GM23338 (cell line): ENCODE results near the gene TGIF2. TPM values are rescaled to one million over a fixed set of nuclear protein-coding genes. Genes with fewer than 3 reads are reported as not detected.

Experiments used
- ATAC-seq: fragments of 200-7000 bp; cut with Tn5 transposase; 3 replicates; pipeline ENCODE4 v1.9.1; 2020
- DNase-seq: peaks from one replicate; pipeline ENCODE4 v3.0.0-alpha.2; 2015; ENCODE audit warnings: low spot score
- H2AFZ ChIP-seq: fragments of 200-600 bp; sonication (generic); 2 replicates; pipeline ENCODE4 v1.8.0; 2016; ENCODE audit warnings: antibody characterized with exemption, mild to moderate bottlenecking, moderate library complexity
- H3F3A ChIP-seq: fragments of 200-600 bp; sonication (generic); replicated peaks from 2 replicates; pipeline ENCODE4 v1.8.0; 2017; ENCODE audit warnings: antibody characterized with exemption, mixed run types, low read depth
- H3K27ac ChIP-seq: fragments of 200-600 bp; sonication (generic); 2 replicates; pipeline ENCODE4 v1.6.1; 2016; ENCODE audit warnings: low read depth
- H3K27me3 ChIP-seq: fragments of 200-600 bp; sonication (generic); 2 replicates; pipeline ENCODE4 v1.8.0; 2016; ENCODE audit warnings: mild to moderate bottlenecking, mixed run types, moderate library complexity; ENCODE audit not compliant: insufficient read depth
- H3K36me3 ChIP-seq: fragments of 200-600 bp; sonication (generic); 2 replicates; pipeline ENCODE4 v1.8.0; 2016; ENCODE audit warnings: mild to moderate bottlenecking; ENCODE audit not compliant: insufficient read depth
- H3K4me1 ChIP-seq: fragments of 200-600 bp; sonication (generic); 2 replicates; pipeline ENCODE4 v1.8.0; 2016; ENCODE audit warnings: mild to moderate bottlenecking, moderate library complexity; ENCODE audit not compliant: insufficient read depth
- H3K4me2 ChIP-seq: fragments of 200-600 bp; sonication (generic); 2 replicates; pipeline ENCODE4 v1.7.1; 2017; ENCODE audit warnings: mixed run types
- H3K4me3 ChIP-seq: fragments of 200-600 bp; sonication (generic); 2 replicates; pipeline ENCODE4 v1.6.1; 2016; ENCODE audit warnings: mixed run types
- H3K79me2 ChIP-seq: fragments of 200-600 bp; sonication (generic); replicated peaks from 2 replicates; pipeline ENCODE4 v1.8.0; 2017; ENCODE audit warnings: mild to moderate bottlenecking; ENCODE audit not compliant: insufficient read depth
- H3K9me2 ChIP-seq: fragments of 200-600 bp; sonication (generic); 2 replicates; pipeline ENCODE4 v1.8.0; 2017; ENCODE audit not compliant: insufficient read depth
- H4K20me1 ChIP-seq: fragments of 200-600 bp; sonication (generic); replicated peaks from 2 replicates; pipeline ENCODE4 v1.8.0; 2017; ENCODE audit warnings: mild to moderate bottlenecking; ENCODE audit not compliant: insufficient read depth
- H3K27ac Mint-ChIP-seq: 2 replicates; pipeline ENCODE4 v1.8.0; 2020; ENCODE audit warnings: inconsistent platforms, mild to moderate bottlenecking, moderate library complexity, mixed read lengths
- H3K27me3 Mint-ChIP-seq: 3 replicates; pipeline ENCODE4 v1.8.0; 2022; ENCODE audit warnings: low read depth, mild to moderate bottlenecking, moderate library complexity, mixed read lengths, inconsistent platforms; ENCODE audit not compliant: insufficient read depth, poor library complexity
- H3K36me3 Mint-ChIP-seq: 3 replicates; pipeline ENCODE4 v1.8.0; 2021; ENCODE audit warnings: low read depth, mild to moderate bottlenecking, inconsistent platforms, moderate library complexity, mixed read lengths
- H3K4me1 Mint-ChIP-seq: 3 replicates; pipeline ENCODE4 v1.8.0; 2020; ENCODE audit warnings: mild to moderate bottlenecking, inconsistent platforms, mixed read lengths
- H3K4me3 Mint-ChIP-seq: 3 replicates; pipeline ENCODE4 v1.8.0; 2021; ENCODE audit warnings: moderate library complexity, mild to moderate bottlenecking, inconsistent platforms, mixed read lengths
- H3K9me3 Mint-ChIP-seq: 3 replicates; pipeline ENCODE4 v1.8.0; 2020; ENCODE audit warnings: moderate library complexity, mild to moderate bottlenecking, inconsistent platforms, mixed read lengths
- JUNB ChIP-seq: IDR thresholded peaks from one replicate; pipeline ENCODE4 v1.6.1; 2016; ENCODE audit warnings: antibody characterized with exemption; ENCODE audit not compliant: unreplicated experiment
- NANOG ChIP-seq: IDR thresholded peaks from 2 replicates; pipeline ENCODE4 v1.6.1; 2016; ENCODE audit warnings: antibody characterized with exemption, borderline replicate concordance
- ZNF114 ChIP-seq: fragments of 250-450 bp; sonication (Bioruptor Pico); IDR thresholded peaks from 2 replicates; pipeline ENCODE4 v1.5.0; 2020; ENCODE audit warnings: mild to moderate bottlenecking, moderate library complexity
- polyA plus RNA-seq: library from polyadenylated mRNA; unstranded; fragments of >200 nt; fragmentation: Nextera tagmentation; extraction: Ambion mirVana; gene quantifications from 2 replicates; pipeline ENCODE4 v1.2.1, GENCODE V29; 2016
- total RNA-seq: library from RNA; depleted of rRNA; stranded (reverse); fragments of >200 nt; shearing (Covaris generic); gene quantifications from 2 replicates; pipeline ENCODE4 v1.2.3, GENCODE V29; 2014
- TF ChIP-seq, protein P1 (sequence below): fragments of 250-450 bp; sonication (Bioruptor Pico); IDR thresholded peaks from 2 replicates; pipeline ENCODE4 v1.5.0; 2020; ENCODE audit warnings: mild to moderate bottlenecking, moderate library complexity
- TF ChIP-seq, protein P2 (sequence below), 2 experiments: fragments of 200-600 bp in 1 of 2; sonication (generic) in 1 of 2; conservative IDR thresholded peaks; 2 replicates each; pipeline versions ENCODE4 v1.5.1 to v1.6.1; 2016 to 2017; ENCODE audit warnings: antibody characterized with exemption in 2 of 2, low read depth in 2 of 2, mild to moderate bottlenecking in 2 of 2, moderate library complexity in 1 of 2
- TF ChIP-seq, protein P3 (sequence below): IDR thresholded peaks from one replicate; pipeline ENCODE4 v1.6.1; 2018; ENCODE audit warnings: antibody characterized with exemption; ENCODE audit not compliant: unreplicated experiment
- TF ChIP-seq, protein P4 (sequence below): IDR thresholded peaks from 2 replicates; pipeline ENCODE4 v1.6.1; 2016; ENCODE audit warnings: antibody characterized with exemption

Gene TGIF2
- total and polyA plus RNA-seq, 2 experiments from 2014 or later, result 47.6 to 63.2 TPM

DNA sequence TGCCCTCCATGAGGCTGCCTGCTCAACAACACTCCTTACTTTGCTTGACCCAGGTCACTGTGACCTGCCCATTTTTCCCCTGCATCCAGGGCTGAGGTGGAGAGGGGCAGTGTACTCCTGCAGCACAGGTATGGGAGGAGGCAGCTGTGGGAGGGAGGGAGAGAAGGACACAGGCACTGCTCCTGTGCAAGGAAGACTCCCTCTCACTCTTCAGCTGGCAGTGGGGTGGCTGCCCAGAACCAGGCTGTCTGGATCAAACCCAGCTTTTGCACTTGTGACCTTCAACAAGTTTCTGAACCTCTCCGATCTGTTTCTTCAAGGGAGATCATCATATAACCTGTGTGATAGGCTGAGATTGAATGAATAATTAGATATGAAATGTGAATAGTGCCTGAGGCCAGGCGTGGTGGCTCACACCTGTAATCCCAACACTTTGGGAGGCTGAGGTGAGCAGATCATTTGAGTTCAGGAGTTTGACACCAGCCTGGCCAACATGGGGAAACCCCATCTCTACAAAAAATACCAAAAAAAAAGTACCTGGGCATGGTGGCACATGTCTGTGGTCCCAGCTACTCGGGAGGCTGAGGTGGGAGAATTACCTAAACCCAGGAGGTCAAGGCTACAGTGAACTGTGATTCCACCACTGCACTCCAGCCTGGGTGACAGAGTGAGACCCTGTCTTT is 14.1 kb downstream of the TGIF2 start (continued):
- TF ChIP-seq, protein P1, sequence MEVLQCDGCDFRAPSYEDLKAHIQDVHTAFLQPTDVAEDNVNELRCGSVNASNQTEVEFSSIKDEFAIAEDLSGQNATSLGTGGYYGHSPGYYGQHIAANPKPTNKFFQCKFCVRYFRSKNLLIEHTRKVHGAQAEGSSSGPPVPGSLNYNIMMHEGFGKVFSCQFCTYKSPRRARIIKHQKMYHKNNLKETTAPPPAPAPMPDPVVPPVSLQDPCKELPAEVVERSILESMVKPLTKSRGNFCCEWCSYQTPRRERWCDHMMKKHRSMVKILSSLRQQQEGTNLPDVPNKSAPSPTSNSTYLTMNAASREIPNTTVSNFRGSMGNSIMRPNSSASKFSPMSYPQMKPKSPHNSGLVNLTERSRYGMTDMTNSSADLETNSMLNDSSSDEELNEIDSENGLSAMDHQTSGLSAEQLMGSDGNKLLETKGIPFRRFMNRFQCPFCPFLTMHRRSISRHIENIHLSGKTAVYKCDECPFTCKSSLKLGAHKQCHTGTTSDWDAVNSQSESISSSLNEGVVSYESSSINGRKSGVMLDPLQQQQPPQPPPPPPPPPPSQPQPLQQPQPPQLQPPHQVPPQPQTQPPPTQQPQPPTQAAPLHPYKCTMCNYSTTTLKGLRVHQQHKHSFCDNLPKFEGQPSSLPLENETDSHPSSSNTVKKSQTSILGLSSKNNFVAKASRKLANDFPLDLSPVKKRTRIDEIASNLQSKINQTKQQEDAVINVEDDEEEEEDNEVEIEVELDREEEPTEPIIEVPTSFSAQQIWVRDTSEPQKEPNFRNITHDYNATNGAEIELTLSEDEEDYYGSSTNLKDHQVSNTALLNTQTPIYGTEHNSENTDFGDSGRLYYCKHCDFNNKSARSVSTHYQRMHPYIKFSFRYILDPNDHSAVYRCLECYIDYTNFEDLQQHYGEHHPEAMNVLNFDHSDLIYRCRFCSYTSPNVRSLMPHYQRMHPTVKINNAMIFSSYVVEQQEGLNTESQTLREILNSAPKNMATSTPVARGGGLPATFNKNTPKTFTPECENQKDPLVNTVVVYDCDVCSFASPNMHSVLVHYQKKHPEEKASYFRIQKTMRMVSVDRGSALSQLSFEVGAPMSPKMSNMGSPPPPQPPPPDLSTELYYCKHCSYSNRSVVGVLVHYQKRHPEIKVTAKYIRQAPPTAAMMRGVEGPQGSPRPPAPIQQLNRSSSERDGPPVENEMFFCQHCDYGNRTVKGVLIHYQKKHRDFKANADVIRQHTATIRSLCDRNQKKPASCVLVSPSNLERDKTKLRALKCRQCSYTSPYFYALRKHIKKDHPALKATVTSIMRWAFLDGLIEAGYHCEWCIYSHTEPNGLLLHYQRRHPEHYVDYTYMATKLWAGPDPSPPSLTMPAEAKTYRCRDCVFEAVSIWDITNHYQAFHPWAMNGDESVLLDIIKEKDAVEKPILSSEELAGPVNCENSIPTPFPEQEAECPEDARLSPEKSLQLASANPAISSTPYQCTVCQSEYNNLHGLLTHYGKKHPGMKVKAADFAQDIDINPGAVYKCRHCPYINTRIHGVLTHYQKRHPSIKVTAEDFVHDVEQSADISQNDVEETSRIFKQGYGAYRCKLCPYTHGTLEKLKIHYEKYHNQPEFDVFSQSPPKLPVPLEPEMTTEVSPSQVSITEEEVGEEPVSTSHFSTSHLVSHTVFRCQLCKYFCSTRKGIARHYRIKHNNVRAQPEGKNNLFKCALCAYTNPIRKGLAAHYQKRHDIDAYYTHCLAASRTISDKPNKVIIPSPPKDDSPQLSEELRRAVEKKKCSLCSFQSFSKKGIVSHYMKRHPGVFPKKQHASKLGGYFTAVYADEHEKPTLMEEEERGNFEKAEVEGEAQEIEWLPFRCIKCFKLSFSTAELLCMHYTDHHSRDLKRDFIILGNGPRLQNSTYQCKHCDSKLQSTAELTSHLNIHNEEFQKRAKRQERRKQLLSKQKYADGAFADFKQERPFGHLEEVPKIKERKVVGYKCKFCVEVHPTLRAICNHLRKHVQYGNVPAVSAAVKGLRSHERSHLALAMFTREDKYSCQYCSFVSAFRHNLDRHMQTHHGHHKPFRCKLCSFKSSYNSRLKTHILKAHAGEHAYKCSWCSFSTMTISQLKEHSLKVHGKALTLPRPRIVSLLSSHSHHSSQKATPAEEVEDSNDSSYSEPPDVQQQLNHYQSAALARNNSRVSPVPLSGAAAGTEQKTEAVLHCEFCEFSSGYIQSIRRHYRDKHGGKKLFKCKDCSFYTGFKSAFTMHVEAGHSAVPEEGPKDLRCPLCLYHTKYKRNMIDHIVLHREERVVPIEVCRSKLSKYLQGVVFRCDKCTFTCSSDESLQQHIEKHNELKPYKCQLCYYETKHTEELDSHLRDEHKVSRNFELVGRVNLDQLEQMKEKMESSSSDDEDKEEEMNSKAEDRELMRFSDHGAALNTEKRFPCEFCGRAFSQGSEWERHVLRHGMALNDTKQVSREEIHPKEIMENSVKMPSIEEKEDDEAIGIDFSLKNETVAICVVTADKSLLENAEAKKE (CRISPR knock-in tag), result no peak
- TF ChIP-seq, protein P2, sequence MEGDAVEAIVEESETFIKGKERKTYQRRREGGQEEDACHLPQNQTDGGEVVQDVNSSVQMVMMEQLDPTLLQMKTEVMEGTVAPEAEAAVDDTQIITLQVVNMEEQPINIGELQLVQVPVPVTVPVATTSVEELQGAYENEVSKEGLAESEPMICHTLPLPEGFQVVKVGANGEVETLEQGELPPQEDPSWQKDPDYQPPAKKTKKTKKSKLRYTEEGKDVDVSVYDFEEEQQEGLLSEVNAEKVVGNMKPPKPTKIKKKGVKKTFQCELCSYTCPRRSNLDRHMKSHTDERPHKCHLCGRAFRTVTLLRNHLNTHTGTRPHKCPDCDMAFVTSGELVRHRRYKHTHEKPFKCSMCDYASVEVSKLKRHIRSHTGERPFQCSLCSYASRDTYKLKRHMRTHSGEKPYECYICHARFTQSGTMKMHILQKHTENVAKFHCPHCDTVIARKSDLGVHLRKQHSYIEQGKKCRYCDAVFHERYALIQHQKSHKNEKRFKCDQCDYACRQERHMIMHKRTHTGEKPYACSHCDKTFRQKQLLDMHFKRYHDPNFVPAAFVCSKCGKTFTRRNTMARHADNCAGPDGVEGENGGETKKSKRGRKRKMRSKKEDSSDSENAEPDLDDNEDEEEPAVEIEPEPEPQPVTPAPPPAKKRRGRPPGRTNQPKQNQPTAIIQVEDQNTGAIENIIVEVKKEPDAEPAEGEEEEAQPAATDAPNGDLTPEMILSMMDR (conservative IDR thresholded peaks at IDR 0.05; ENCODE audit: low read depth in 2 of 2), result no peak

DNA sequence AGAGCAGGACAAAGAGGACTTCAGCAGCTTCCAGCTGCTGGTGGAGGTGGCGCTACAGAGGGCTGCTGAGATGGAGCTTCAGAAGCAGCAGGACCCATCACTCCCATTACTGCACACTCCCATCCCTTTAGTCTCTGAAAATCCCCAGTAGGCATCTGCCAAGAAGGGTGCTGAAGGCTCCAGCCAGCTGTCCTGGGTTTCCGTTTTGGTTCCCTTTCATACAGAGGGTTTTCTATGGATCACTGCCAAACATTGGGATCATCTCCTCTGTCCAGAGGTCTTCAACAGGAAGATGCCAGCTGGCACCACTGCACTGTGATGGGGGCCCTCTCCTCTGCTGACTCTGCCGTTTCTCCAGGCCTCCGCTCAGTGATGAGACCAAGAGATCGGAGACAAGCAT is 17.9 kb downstream of the TGIF2 start:
- Mint-ChIP-seq H3K9me3 (peaks cover 18% of the 10 kb centered on the region), H3K27ac (peak overlapping the region; percentile 50; the same call in 1 of the 2 replicates), H3K4me3 (no peak overlapping the region), H3K27me3 (peaks cover 7% of the 10 kb centered on the region), H3K4me1 (peaks cover 41% of the 10 kb centered on the region), H3K36me3 (peaks cover 82% of the 10 kb centered on the region)
- Histone ChIP-seq H3K9me2 (0 out of 2 replicates have a peak, but pooled peaks cover 6% of the 10 kb centered on the region), H4K20me1 (peaks cover 2% of the 10 kb centered on the region; the same call in 1 of the 2 replicates), H2AFZ (no peak overlapping the region), H3K27ac (0 out of 2 replicates have a peak overlapping the region, but pooled peaks have one; percentile 36), H3K4me1 (peaks cover 22% of the 10 kb centered on the region), H3K4me2 (no peak overlapping the region), H3K27me3 (no peaks in the 10 kb centered on the region), H3F3A (peaks cover 15% of the 10 kb centered on the region), H3K79me2 (peaks cover 13% of the 10 kb centered on the region), H3K4me3 (no peak overlapping the region), H3K36me3 (peaks cover 10% of the 10 kb centered on the region; the same call in 1 of the 2 replicates)
- DNase-seq (no peak), ATAC-seq (no peak)
- TF ChIP-seq, protein P3, sequence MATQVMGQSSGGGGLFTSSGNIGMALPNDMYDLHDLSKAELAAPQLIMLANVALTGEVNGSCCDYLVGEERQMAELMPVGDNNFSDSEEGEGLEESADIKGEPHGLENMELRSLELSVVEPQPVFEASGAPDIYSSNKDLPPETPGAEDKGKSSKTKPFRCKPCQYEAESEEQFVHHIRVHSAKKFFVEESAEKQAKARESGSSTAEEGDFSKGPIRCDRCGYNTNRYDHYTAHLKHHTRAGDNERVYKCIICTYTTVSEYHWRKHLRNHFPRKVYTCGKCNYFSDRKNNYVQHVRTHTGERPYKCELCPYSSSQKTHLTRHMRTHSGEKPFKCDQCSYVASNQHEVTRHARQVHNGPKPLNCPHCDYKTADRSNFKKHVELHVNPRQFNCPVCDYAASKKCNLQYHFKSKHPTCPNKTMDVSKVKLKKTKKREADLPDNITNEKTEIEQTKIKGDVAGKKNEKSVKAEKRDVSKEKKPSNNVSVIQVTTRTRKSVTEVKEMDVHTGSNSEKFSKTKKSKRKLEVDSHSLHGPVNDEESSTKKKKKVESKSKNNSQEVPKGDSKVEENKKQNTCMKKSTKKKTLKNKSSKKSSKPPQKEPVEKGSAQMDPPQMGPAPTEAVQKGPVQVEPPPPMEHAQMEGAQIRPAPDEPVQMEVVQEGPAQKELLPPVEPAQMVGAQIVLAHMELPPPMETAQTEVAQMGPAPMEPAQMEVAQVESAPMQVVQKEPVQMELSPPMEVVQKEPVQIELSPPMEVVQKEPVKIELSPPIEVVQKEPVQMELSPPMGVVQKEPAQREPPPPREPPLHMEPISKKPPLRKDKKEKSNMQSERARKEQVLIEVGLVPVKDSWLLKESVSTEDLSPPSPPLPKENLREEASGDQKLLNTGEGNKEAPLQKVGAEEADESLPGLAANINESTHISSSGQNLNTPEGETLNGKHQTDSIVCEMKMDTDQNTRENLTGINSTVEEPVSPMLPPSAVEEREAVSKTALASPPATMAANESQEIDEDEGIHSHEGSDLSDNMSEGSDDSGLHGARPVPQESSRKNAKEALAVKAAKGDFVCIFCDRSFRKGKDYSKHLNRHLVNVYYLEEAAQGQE, result no peak
- TF ChIP-seq, protein P4, sequence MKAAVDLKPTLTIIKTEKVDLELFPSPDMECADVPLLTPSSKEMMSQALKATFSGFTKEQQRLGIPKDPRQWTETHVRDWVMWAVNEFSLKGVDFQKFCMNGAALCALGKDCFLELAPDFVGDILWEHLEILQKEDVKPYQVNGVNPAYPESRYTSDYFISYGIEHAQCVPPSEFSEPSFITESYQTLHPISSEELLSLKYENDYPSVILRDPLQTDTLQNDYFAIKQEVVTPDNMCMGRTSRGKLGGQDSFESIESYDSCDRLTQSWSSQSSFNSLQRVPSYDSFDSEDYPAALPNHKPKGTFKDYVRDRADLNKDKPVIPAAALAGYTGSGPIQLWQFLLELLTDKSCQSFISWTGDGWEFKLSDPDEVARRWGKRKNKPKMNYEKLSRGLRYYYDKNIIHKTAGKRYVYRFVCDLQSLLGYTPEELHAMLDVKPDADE, result no peak
- TF ChIP-seq NANOG (no peak), JUNB (no peak), ZNF114 (CRISPR knock-in tag) (no peak)
